GM18508 (cell line): ENCODE measurements around the gene ALK.
"Not testable (repeated sequence)": the region's sequence is repeated elsewhere in the genome, so short reads cannot be mapped to it uniquely, and the experiment has no call there.

ENCODE experiments used
- ATAC-seq: cut with Tn5 transposase; IDR thresholded peaks from one replicate; pipeline ENCODE4 v1.9.1; 2021; ENCODE audit warnings: moderate number of reproducible peaks; ENCODE audit not compliant: insufficient read depth, unreplicated experiment

Gene ALK

DNA sequence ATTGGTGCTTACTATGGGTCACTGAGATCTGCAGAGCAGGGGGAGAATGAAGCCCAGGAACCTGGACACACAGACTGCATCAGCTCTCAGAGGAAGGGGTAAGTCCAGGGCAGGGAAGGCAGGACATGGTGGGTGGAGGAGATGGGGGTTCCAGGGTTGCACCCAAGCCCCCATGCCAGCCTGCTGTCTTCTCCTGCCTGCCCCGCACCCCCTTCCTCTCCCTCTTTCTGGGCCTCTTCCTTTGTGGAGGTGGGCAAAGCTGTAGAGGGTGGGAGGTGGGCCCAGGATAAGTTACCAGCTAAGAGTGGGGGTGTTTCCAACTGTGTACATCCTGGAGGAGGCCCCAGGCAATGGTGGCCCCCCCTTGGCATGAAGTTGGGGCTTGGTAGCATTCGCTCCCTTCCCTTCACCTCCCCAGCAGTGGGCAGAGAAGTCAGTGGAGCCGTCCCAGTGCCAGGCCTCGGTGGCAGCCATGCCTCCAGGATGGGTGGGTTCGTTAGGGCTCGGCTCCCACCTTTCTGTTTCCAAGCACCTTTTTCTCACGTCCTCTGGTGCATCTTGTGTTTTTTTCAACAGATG lies 674.0 kb downstream of the ALK start:
- ATAC-seq: no peak

DNA sequence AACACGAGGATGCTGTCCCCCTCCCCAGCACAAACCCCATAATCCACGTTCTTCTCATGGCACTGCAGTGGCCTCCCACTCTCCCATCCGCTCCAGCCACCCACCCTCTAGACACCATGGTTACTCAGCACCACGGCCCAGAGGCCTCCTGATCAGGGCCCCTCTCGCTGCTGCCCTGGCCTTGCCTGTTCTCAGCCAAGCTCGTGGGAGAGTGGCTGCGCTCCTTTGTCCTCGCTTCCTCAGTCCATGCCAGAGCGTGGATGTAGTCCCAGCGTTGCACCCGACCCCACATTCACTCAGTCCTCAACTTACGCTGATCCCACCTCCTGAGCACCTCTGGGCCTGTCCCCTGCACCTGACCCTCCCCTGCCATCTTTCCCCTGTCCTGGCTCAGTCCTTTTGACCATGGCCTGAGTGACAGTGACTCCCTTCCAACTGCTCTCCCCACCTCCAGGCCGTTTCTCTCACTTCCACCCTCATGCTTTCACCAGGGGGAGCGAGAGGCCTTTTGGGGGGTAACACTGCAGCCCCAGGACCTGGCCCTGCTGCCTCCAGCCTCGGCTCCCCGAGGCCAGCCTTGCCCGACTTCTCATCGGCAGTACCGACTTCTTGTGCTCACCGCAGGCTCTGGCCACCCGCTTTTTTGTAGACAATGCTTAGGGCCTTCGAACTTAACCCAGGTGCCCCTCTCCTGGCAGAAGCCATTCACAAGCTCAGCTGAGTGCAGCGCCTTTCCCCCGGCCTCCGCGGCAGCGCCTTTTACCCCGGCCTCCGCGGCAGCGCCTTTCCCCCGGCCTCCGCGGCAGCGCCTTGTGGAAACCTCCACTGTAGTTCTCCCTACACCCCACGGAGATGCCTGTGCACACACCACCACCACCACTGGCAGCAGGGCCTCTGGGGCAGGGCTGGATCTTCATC lies 674.7 kb downstream of the ALK start:
- no peak for ATAC-seq

DNA sequence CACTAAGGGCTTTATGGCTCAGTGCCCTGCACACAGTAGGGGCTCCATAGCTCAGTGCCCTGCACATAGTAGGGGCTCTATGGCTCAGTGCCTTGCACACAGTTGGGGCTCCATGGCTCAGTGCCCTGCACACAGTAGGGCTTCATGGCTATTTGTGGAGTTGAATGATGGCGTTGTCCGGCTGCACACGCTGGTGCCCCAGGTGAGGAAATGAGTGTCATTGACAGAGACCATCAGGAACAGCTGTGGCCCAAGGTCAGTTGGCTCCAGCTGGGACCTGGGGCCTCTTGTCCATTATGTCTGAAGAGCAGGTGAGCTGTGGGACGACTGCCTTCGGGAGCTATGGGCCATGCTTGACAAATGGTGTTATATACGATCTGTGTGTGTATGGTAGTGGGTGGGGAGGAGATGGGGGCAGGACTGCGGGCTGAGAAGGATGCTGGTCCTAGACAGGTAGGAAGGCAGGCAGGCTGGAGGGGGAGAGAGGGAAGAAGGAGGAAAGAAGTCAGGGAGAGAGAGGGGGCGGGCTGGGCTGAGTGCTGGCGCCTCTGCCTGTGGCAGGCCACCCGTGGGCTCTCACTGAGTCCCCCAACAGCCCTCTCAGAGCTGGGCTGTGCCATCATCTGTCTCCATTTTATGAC lies 675.5 kb downstream of the ALK start:
- no peak for ATAC-seq

DNA sequence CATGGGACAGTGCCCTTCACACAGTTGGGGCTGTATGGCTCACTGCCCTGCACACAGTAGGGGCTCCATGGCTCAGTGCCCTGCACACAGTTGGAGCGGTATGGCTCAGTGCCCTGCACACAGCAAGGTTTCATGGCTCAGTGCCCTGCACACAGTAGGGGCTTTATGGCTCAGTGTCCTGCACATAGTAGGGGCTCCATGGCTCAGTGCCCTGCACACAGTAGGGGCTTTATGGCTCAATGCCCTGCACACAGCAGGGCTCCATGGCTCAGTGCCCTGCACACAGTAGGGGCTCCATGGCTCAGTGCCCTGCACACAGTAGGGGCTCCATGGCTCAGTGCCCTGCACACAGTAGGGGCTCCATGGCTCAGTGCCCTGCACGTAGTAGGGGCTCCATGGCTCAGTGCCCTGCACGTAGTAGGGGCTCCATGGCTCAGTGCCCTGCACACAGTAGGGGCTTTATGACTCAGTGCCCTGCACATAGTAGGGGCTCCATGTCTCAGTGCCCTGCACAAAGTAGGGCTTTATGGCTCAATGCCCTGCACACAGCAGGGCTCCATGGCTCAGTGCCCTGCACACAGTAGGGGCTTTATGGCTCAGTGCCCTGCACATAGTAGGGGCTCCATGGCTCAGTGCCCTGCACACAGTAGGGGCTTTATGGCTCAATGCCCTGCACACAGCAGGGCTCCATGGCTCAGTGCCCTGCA lies 676.2 kb downstream of the ALK start:
- not testable (repeated sequence) for ATAC-seq

DNA sequence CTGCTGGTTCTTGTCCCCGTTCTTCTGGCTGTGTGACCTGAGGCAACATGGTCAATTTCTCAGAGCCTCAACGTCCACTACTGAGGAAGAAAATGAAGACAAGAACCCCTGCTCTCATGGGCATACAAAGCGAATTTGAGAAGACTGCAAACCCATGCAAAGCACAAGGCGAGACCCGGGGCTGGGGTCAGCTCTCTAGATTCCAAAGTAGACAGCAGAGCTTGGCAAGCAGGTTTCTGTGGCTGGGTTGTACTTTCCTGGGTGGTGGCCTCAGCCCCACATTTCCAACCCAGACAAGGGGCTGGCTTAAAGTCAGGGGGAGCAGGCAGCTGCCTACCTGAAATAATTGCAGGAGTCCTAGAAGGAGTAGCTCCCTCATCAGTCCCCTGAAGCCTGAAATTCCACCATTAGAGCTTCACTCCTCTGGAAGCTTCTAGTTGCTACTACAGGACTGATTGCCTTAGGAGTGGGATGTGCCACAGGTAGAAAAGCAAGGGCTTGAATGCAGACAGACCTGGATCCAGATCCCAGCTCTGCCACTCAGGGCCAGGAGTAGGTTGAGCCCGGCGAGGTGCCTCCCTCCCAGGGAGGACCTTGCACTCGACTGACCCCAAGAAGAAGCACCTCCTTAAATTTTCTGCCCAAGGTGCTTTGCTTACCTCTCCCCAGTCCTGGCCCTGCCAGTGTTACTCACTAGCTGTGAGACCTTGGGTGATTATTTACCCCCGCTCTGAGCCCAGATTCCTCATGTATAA lies 678.6 kb downstream of the ALK start:
- no peak for ATAC-seq

DNA sequence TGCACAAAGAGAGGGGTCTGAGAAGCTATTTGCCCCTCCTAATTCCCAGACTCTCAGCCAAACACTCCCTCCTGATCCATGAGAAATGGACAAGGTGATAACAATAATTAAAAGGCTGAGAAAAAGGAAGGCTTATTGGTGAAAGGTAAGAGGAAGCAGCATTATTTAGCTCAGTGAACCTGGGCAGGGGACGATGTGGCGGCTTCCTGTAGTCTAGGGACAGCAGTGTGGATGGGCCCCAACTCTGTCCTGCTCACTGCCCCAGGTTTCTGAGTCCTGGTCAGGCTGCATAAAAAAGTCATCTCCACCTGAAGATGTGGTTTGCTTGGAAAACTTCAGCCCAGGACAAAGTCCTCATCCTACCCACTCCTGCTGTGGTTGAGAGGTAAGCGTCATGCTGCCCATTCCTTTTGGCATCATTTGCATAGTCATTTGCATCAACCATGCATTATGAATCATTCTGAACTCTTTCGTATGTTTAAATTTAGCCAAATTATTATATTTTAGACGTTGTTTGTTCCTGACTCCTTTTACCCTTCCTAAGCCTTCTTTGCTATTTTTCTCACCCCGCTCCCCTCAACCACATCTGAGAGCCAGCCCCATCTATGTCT lies 679.3 kb downstream of the ALK start:
- ATAC-seq: no peak

DNA sequence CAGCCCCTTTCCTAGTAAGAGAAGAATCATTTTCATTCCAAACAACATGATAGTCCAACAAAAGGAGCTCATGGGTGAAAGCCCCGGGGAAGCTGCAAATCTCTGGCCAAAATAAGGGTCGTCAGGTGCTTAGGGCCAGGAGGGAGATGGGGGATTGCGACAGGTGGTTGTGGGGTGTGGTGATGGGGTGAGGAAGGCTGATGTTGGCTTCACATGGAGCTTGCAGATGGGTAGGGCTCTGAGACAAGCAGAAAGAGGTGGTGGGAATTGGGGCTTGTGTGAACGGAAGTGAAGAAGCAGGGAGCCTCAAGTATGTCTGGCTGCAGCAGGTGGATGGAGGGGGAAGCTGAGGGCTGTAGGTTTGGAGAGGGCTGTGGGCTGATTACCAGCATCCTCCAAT lies 680.0 kb downstream of the ALK start:
- no peak for ATAC-seq

DNA sequence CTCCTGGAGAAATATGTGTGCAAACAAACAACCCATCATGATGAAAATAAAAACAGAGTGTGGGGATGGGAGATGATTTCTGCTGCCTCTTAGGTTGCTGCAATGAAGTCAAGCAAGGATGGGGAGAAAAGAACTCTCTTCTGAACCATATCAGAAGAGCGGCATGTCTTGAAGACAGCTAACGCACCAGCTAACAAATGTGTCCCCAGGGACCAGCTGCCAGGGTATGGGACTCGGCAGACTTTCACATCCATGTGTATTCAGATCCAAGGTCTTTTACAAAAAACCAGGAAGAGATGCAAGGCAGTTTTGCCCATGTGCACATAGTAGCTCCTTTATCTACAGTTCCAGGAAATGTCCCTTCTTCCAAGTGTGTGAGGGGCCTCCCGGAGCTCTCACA lies 680.8 kb downstream of the ALK start:
- ATAC-seq: no peak

DNA sequence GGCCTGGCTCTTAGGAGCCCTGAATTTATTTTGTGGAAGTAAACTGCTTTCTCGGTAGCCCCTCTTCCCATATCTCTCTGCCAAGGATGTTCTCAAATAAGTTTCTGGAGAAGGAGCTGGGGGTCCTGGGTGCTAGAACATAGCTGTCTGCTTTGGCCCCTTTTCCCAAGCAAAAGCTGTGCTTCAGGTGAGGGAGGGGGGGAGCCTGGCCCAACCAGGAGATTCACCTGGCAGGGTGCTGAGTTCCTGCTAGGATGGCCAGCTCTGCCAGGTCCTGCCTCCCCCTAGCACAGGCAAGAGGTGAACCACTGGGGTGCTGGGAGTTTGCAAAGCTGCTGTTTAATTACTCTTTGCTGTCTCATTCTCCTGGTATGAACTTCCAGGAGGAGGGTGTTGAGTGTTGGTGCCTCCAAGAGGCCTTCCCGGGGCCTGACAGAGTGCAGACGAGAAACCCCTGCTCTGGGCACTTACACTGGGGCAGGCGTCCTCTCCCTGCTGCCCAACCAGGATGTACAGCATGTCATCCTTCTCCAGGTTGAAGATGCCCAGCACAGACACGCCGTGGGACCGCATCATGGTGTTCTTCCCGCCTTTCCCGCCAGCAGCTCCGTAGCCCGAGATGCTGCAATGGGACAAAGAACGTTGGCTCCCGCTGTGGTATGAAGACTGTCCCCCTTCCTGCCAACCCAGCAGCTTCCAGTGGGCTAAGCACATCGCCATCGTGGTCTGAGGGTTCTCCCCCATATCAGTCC lies 682.0 kb downstream of the ALK start:
- no peak for ATAC-seq

DNA sequence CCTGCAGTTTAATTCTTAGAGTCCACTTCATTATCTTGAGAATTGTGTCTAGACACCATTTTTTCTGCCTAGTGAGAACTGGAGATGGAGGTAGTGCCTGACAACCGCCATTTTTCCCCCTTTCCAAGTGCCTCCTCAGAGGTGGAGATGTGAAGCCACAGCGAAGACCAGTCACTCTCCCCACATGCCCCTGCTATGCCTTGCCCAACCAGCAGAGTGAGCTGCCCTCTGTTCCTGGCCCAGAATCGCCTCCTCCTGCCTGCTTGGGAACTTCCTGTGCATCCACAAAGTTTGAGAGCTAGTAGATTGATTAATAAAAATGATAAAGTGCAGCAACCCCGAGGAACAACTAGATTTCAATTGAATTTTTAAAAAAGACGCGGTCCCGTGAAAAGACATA lies 682.9 kb downstream of the ALK start:
- ATAC-seq: no peak

DNA sequence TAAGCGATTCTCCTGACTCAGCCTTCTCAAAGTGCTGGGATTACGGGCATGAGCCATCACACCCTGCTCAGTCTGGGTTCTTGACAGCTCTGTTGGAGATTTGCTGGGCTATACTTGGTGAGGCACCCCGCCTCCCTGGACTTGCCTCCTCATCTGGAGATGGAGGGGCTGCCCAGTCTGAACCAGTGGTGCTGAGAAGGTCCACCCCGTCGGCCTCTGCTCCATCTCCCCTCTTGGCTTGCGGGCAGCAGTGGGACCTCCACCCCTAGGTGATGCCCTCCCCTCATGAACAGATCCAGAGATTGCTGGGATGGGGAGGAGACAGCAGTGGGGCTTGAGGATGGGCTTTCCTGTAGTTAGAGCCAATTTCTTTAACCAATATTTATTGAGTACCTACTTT lies 685.3 kb downstream of the ALK start:
- ATAC-seq: no peak

DNA sequence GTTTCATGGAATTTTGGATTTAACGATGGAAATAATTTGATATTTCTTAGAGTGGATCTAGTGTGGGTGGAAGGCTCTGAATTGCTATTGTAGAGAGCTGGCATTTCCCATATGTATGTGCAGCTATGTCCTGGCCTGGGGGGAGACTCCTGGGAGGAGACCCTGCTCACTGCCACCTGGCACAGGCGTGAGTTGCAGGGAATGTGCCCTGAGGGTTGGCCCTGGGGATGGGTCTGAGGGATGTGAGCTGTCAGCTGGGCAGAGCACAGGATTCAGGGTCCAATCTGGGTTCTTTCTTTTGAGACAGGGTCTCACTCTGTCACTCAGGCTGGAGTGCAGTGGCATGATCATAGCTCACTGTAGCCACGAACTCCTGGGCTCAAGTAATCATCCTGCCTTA lies 686.0 kb downstream of the ALK start:
- ATAC-seq: no peak

DNA sequence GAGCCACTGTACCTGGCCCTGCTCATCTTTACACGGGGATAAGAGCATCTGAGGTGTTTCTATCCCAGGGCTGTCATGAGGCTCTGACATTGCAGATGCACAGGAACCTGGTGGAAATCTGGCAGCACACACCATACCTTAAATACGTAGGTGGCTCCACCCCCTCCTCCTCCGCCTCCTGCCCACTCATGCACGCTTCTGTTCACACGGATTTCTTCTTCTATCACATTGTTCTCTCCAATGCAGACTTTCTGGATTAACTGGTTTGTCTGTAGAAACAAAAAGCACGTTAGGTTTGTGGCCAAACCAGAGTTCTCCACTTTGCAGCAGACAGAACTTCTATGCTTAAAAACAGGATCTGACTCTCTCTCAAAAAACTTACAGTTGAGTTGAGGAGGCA lies 688.0 kb downstream of the ALK start:
- ATAC-seq: no peak

DNA sequence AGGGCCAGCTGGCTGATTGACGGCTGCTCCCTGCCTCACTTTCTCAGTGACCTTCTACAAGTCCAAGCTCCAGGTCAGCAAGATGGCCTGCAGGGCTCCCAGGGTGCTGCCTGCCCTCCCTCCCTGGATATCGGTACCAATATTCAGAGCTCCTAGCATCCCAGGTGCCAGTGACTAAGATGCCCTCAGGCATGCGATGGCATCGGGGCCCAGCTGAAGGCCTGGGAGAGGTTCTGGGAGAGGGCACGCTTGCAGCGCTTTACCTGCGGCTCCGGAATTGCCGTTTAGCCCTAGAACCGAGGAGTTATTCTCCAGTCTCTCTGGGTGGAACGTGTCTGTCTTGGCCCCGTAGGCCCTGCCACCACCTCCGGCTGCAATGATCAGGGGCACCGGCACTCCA lies 689.3 kb downstream of the ALK start:
- ATAC-seq: no peak

DNA sequence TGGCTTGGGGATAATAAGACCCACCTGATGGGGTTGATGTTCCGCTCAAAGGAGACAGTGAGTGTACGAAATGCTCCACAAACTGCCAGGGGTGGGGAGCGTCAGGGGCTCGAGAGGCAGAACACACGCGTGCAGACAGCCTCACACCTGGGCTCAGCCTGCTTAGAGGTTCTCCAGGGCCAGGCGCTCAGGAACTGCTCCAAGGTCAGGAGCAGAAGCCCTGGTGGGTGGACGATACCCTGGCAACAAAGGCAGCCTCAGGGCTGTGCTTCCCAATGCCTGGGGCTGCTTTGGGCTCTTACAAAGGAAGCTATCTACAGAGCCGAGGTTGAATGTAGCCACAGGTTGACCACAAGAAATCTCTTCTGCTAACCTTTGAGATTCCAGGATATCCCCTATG lies 691.7 kb downstream of the ALK start:
- no peak for ATAC-seq

DNA sequence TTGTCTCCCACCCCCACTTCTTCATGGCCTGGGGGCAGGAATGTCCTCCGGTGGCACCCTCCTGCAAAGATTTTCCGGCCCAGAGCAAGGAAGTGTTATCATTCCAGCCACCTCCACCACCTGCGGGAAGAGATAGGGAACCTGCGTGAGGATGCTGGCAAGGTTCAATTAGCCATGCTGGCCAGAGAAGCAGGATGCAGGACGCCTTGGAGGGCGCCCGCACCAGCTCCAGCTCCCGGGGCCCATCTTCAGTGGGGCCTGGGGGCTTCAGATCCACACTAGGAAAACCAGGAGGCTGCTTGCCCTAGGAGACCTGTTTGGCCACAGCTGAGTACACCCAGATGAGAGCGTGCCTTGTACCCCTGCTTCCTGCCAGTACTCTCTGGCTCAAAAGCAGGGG lies 692.4 kb downstream of the ALK start:
- ATAC-seq: no peak

DNA sequence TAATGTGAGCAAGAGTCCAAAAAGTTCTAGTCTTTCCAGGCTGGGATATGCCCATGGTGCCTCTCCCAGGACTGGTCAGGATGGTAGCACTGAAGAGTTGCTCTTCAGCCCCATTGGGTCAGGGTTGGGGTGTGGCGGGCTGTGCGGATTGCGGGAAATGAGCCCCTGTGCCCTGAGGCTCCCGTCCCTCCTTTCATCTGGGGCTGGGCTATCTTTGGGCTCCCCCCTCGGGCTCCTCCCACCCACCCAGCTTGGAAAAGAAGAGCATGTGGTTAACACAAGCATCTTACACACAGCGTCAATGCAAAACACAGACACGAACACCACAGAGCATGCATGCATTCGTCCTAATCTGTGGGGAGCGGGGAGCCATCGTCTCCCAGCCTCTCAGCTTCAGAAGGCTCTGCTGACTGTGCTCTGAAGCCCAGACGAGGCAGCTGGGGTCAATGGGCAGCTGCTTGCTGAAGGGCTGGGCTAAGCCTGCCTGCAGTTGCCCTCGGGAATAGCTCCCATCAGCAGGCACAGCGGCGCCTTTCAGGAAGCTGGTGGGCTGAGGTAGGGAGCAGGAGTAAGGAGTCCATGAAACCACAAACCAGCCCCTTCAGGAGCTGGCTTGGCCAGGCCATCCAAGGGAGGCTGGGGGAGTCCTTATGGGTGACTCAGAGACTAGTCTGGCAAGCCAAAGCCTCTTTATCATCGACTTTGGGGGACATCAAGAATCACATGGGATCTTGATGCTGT lies 693.3 kb downstream of the ALK start:
- no peak for ATAC-seq

DNA sequence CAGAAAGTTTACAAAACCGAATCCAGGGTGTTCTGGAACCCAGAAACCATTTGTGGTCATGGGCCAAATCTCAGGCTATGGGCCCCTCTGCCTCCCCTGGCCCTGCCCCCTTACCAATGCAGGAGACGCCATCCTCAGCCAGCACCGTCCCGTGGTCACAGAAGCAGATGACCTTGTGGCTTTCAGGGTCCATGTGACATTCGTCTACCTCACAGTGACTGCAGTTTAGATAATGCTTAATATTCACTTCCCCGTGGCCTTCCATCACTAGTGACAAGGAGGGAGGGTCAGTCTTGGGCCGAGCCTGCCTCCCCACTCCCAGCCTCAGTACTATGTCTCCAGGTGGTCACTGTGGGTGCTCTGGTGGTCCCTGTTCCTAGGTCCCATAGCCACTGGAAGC lies 694.6 kb downstream of the ALK start:
- no peak for ATAC-seq
